Ammon's horn (tissue), 1 donor: ENCODE measurements around the gene GARS1.
"Not testable (repeated sequence)": the region's sequence is repeated elsewhere in the genome, so short reads cannot be mapped to it uniquely, and the experiment has no call there.

Source experiments
- DNase-seq: peaks from one replicate; pipeline ENCODE4 v3.0.0-alpha.2; 2016; ENCODE audit warnings: low spot score

GARS1 gene

DNA sequence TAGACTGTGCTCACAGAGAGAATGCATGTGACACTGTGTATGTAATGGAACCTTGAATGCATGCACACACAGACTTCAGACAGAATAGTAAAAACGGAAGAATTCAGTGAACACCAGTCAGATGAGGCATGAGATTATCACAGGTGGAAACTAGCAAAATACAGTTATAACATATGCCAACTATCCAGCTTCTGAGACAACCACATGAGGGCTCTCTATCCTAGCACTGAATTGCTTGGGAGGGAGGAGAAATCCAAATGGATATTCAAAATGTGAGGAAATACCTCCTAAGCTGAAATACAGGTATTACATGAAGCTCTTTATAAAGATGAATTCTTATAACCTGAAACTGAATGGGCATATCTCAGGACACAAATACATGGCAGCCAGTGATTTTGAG lies 30.6 kb downstream of the GARS1 start:
- no peak for DNase-seq

- no peak for DNase-seq
These were observed 32.3 kb downstream of the GARS1 start for GRCh38 chr7:30627026-30627425.

DNA sequence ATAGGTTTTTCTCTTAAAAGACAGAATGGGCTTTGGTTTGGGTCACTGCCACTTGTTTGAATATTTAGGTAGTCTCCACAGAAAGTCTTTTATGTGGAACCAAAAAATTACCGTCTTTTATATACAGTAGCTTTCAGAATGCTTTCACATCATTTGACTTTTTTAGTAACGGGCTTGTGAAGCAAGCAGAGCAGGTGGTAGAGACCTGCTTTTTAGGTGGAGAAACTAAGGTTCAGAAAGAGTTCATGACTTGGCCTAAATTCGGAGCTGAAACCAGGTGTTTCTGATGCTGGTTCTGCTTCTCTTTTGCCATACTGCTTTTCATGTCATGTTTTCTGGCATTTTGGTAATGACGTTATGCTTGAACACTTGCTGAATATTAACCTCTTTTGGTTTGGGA lies 36.3 kb downstream of the GARS1 start:
- no peak for DNase-seq

DNA sequence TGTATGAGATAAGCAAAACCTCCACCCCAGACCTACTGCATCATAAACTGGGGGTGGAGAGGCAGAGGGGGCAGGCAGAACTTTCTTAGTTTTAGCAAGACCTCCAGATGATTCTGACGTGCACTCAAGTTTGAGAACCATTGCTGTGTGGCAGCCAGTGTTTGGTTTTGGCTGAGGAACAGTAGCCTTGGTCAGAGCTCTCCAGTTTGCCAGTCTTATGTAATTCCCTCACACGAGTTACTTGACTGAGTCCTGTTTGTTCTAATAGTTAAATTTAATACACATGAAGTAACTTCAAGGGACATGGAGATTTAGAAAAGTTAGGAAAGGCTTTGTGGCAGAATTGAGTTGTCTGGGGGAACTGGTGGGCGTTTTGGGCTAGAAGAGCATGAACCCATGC lies 38.5 kb downstream of the GARS1 start:
- no peak for DNase-seq

GRCh38 chr7:30634193-30634626 lies 39.5 kb downstream of the GARS1 start:
- DNase-seq, result no peak

DNA sequence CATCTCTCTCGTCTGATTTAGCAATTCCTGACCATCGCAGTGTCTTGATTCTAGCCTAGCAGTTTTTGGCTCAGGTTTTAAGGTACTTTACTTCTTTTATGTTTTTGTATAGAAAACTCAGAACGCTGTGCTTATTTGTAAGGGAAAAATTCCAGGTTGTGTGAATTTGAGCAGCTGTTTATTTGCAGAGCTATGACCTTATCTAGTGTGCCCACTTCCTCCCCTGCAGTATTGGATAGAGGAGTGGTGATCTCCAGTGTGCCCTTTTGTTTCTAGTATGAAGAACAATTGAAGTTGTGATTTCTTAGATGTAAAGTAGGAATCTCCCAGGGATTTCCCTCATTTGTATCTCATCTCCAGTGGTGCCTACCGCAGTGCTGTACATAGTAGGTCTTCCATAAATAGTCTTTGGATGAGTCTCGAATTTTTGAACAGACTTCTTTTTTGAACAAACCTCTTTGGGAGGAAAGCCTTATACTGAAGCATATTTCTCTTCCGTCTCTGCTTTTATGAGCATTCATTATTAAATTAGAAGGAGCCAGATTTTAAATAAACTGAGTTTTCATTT lies 40.0 kb downstream of the GARS1 start:
- DNase-seq, result no peak

DNA sequence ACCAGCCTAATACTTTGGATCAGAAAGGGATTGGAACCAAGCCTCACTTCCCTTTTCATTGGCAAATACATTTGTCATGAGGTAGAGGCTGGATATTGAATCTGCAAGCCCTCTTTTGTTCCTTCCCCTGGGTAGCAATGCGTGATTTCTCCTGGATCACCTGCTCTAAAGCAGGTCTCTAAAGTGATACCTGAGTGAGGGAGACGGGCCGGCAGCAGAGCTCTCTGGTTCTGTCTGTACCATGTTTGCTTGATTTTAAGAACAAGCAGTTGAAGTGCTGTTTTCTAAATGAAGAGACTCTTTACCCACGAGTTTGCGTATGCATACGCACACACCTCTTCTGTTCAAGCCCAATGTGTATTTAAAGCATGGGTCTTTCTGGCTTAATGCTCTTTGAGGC lies 41.1 kb downstream of the GARS1 start:
- no peak for DNase-seq

GRCh38 chr7:30642322-30642721 lies 47.6 kb downstream of the GARS1 start:
- not testable (repeated sequence) for DNase-seq

GRCh38 chr7:30642789-30643188 lies 48.1 kb downstream of the GARS1 start:
- DNase-seq, result no peak

- DNase-seq, result no peak
These were observed 49.7 kb downstream of the GARS1 start for GRCh38 chr7:30644286-30644955.

DNA sequence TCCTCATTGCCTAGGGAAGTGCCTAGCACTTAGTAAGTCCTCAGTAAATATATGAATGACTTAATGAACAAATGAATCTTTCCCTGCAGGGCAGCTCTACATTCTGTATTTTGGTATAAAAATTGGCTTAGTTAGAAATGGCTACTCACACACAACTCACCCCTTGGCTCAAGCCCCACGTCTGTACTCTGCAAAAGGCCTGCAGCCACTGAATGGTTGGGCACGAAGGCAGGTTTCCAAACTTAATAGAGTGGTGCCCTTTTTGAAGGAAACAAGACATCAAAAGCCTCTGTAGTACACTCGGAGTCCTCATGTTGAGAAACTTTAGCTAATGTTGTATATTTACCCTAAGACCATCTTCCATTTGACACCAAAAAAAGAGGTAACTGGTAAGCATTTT lies 51.0 kb downstream of the GARS1 start:
- DNase-seq, result no peak

GRCh38 chr7:30646154-30646553 lies 51.5 kb downstream of the GARS1 start:
- DNase-seq, result no peak

DNA sequence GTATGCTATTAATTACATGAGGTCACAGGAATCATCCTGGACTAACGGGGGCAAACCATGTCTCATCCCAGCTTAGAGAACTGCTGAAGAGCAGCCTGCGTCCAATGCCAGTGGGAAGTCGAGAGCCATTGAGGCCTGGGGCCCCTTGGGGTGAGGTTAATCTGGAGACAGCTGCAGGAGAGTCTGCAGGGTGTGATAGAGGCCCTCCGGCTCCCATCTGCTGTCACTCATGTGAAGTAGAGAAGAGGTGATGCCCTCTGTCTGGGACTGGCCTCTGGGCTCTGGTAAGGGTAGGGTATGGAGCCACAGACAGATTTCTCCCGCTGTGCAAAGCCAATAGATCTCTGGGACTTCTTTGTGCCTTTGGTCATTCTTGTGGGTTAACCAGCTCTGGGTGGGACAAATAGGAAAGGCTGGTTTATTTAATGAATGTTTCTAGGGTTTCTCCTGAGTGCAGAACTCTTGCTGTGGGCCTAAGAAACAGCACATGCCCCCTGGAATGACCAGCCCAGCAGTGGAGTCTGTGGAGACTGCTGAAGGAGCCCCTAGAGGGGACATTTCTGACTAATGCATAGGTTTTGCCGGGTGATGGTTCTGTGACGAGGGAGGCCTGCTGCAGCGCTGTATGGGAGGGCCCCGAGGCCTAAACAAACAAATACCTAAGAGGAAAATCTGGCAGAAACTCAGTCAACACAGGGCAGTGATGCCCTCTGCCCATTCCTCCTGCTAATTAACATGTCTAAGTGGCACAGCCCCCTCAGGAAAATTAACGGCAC lies 53.1 kb downstream of the GARS1 start:
- DNase-seq, result no peak

- DNase-seq, result no peak
These were observed 54.3 kb downstream of the GARS1 start for GRCh38 chr7:30648744-30649540.

- no peak for DNase-seq
These were observed 55.2 kb downstream of the GARS1 start for GRCh38 chr7:30649717-30650420.

- DNase-seq, result no peak
These were observed 55.7 kb downstream of the GARS1 start for GRCh38 chr7:30650421-30650808.

DNA sequence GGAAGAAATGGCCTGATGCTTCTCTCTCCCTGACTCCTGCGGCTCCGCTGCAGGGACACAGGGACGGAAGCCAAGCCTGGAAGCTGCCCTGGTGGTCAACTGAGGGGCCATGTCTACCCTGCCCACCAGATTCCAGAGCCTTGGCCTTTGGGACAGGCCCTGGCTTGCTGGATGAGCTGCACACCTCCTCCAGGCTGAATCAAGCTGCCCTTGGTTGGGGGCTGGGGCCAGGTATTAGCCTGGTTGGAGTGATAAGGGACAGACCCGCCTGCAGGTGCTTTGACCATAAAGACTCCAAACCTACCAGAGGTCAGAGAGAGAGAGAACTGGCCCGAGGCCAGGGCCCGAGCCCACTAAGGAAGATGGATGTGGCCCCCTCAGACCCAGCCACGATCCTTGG lies 57.5 kb downstream of the GARS1 start:
- DNase-seq, result no peak

- no peak for DNase-seq
These were observed 58.3 kb downstream of the GARS1 start for GRCh38 chr7:30652698-30653641.

GRCh38 chr7:30654296-30655090 lies 59.8 kb downstream of the GARS1 start:
- no peak for DNase-seq
